Measurements from ENCODE around the gene CCDC178. TPM values are rescaled to one million over a fixed set of nuclear protein-coding genes. Genes with fewer than 3 reads are reported as not detected.

Gene CCDC178
- total RNA-seq, 1 donor from 2014 or later: 0.27 TPM

DNA sequence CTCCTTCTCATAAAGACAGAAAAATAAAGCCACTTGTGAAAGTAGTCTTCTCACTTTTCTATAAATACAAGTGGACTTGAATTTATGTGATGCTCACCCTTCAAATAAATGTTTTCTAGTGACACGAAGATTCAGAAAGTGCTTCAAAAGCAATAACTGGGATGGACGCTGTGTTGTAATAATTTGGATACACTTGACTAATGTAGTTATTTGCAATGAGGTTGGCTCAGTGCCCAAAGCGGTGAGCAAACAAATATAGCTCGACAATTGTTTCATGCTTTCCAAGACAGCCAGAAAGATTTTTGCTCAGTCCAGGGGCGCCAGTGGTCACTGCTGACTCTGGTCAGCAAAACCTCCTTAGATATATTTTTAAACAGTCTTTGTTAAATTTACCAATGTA, 389.1 kb downstream of the CCDC178 start:
- Histone ChIP-seq H3K27ac (replicated peaks) (no peak overlapping the region), H3K9me3 (replicated peaks) (no peaks in the 10 kb centered on the region), H3K27me3 (ENCODE audit: low read depth) (no peaks in the 10 kb centered on the region), H3K4me1 (no peaks in the 10 kb centered on the region), H3K36me3 (no peaks in the 10 kb centered on the region), H3K4me3 (no peak overlapping the region)
- intact Hi-C loops (cut with micrococcal nuclease): no loop called here
- no peak for DNase-seq
- TF ChIP-seq, protein P1, sequence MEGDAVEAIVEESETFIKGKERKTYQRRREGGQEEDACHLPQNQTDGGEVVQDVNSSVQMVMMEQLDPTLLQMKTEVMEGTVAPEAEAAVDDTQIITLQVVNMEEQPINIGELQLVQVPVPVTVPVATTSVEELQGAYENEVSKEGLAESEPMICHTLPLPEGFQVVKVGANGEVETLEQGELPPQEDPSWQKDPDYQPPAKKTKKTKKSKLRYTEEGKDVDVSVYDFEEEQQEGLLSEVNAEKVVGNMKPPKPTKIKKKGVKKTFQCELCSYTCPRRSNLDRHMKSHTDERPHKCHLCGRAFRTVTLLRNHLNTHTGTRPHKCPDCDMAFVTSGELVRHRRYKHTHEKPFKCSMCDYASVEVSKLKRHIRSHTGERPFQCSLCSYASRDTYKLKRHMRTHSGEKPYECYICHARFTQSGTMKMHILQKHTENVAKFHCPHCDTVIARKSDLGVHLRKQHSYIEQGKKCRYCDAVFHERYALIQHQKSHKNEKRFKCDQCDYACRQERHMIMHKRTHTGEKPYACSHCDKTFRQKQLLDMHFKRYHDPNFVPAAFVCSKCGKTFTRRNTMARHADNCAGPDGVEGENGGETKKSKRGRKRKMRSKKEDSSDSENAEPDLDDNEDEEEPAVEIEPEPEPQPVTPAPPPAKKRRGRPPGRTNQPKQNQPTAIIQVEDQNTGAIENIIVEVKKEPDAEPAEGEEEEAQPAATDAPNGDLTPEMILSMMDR (IDR thresholded peaks at IDR 0.05; ENCODE audit: borderline replicate concordance): no peak

DNA sequence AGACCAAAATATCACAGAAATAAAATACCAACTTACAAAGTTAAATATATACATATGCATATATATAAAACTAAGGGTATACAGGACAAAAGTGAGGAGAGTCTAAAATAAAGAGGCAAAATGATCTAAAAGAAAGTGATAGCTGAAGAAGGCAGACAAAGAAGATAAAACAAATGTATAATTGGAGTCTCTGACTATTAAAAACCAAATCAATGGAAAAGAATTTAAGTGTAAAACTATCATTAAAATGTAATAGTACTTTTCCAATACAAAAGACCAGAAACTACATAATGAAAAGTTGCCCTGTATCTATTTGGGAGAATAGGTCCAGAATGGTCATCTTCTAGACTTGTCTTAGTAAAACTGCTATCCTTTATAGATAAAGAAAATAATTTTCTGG, 400.3 kb downstream of the CCDC178 start:
- H3K4me3 ChIP-seq: no peak overlapping the region
- peaks cover 24% of the 10 kb centered on the region for H3K9me3 ChIP-seq (replicated peaks)
- intact Hi-C loops (cut with micrococcal nuclease): no loop called here
- DNase-seq: no peak
- TF ChIP-seq, protein P1 (IDR thresholded peaks at IDR 0.05; ENCODE audit: borderline replicate concordance): no peak
- no peaks in the 10 kb centered on the region for H3K27me3 ChIP-seq (ENCODE audit: low read depth)
- no peak overlapping the region for H3K27ac ChIP-seq (replicated peaks)
- H3K36me3 ChIP-seq: no peaks in the 10 kb centered on the region
- H3K4me1 ChIP-seq: no peaks in the 10 kb centered on the region

DNA sequence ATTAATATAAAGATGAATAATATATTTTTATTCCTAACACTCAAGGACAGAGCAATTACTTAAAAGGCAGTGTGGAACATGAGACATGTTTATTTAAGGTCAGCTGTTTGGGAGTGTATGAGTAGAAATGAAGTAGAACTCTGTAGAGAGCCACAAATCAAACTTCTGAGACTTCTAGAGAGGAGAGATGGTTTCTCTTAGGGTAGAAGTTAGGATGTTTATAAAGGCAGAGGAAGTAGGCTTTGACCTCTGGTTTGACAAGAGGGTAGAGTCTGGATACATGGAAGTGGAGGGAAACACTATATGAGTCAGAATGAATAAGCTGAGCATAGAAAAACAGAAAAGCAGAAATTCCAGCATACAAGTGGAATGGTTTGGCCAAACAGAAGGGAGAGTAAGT, 405.6 kb downstream of the CCDC178 start:
- Histone ChIP-seq H3K27me3 (ENCODE audit: low read depth) (no peaks in the 10 kb centered on the region), H3K27ac (replicated peaks) (no peak overlapping the region), H3K36me3 (no peaks in the 10 kb centered on the region), H3K9me3 (replicated peaks) (peaks cover 13% of the 10 kb centered on the region), H3K4me1 (no peaks in the 10 kb centered on the region), H3K4me3 (no peak overlapping the region)
- intact Hi-C loops (cut with micrococcal nuclease): no loop called here
- TF ChIP-seq, protein P1 (IDR thresholded peaks at IDR 0.05; ENCODE audit: borderline replicate concordance): no peak
- DNase-seq: no peak

DNA sequence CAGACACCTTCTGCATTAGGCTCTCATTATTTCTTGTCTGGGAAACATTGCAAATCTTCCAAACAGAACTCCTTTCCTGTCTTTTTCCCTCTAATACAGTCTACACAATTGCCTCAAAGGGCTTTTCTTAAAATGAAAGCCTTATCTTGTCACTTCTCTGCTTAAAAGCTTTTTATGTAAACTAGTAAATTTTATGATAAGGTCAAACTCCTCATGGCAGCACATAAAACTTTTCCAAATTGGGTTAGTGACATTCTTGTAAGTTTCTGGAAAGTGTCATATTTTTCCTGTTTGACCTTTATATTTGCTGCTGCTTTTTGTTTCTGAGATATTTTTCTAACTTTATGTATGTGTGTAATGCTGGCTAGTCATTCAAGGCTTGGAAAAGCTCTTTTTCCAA, 406.3 kb downstream of the CCDC178 start:
- H3K27me3 ChIP-seq (ENCODE audit: low read depth): no peaks in the 10 kb centered on the region
- DNase-seq: no peak
- no peak overlapping the region for H3K4me3 ChIP-seq
- peaks cover 5% of the 10 kb centered on the region for H3K9me3 ChIP-seq (replicated peaks)
- intact Hi-C loops (cut with micrococcal nuclease): no loop called here
- H3K4me1 ChIP-seq: no peaks in the 10 kb centered on the region
- TF ChIP-seq, protein P1 (IDR thresholded peaks at IDR 0.05; ENCODE audit: borderline replicate concordance): no peak
- H3K36me3 ChIP-seq: no peaks in the 10 kb centered on the region
- no peak overlapping the region for H3K27ac ChIP-seq (replicated peaks)

DNA sequence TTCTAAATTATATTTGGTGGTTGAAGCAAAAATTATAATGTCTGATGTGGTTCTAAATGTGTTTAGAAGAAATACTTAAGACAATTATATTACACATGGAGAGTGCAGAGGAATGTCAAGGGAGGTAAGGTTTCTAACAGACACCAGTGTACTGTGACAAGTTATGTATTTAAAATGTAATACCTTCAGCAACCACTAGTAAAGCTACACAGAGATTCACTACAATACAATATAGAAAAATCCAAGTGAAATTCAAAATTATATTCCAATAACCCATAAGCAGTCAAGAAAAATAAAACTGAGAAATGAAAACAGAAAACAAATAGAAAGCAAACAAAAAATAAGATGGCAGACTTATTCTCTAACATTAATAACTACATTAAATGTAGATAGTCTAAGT, 418.2 kb downstream of the CCDC178 start:
- H3K9me3 ChIP-seq (replicated peaks): peaks cover 2% of the 10 kb centered on the region
- intact Hi-C loops (cut with micrococcal nuclease): no loop called here
- no peak overlapping the region for H3K27ac ChIP-seq (replicated peaks)
- H3K36me3 ChIP-seq: no peaks in the 10 kb centered on the region
- no peaks in the 10 kb centered on the region for H3K4me1 ChIP-seq
- no peak for DNase-seq
- H3K27me3 ChIP-seq (ENCODE audit: low read depth): no peaks in the 10 kb centered on the region
- TF ChIP-seq, protein P1 (IDR thresholded peaks at IDR 0.05; ENCODE audit: borderline replicate concordance): no peak
- no peak overlapping the region for H3K4me3 ChIP-seq

DNA sequence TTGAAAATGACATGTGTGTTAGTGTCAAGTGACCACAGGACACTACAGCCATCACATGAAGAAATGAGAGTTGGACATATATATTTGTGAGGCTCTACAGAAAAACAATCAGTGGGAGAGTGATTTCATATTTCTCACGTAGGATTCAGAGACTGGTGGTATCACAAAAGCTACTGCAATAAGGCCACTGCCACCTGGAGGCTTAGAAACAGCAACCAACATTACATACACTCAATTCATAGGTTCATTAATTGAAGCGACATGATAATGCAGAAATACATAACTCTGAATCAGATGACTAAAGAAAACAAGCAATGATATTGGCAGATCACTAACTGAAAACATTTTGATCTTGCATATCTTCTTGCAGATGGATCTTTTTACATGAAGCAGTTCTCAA, 419.6 kb downstream of the CCDC178 start:
- TF ChIP-seq, protein P1 (IDR thresholded peaks at IDR 0.05; ENCODE audit: borderline replicate concordance): no peak
- DNase-seq: no peak
- Histone ChIP-seq H3K9me3 (replicated peaks) (peaks cover 4% of the 10 kb centered on the region), H3K27ac (replicated peaks) (no peak overlapping the region), H3K27me3 (ENCODE audit: low read depth) (no peaks in the 10 kb centered on the region), H3K4me3 (no peak overlapping the region), H3K4me1 (no peaks in the 10 kb centered on the region), H3K36me3 (no peaks in the 10 kb centered on the region)
- intact Hi-C loops (cut with micrococcal nuclease): no loop called here
